ENCODE data around the gene PDSS2. TPM values are rescaled to one million over a fixed set of nuclear protein-coding genes. Genes with fewer than 3 reads are reported as not detected.

Gene PDSS2
- total and polyA plus RNA-seq, 9 of the 15 experiments (the other 6 are each of a cell fraction or from before 2014, with no cell fraction given), result 5.8 to 21.1 (median 12.0) TPM

- CTCF ChIA-PET (ENCODE audit: low intra/inter-chr PET ratio), result no interaction called here
- Histone ChIP-seq H3K9me1 (ENCODE audit: control insufficient read depth, insufficient read depth, low read length) (no peaks in the 10 kb centered on the region), H3K79me2 (ENCODE audit: control insufficient read depth, insufficient read depth, low read length) (no peaks in the 10 kb centered on the region), H3K4me2 (ENCODE audit: insufficient read depth, low read length) (no peak overlapping the region), H3K4me3 (no peak overlapping the region), H3K9ac (ENCODE audit: insufficient read depth in 1 of 2, low read depth in 2 of 2, low read length in 2 of 2) (no peak overlapping the region), H2AFZ (ENCODE audit: low read depth, low read length) (no peak overlapping the region), H3K9me3 (replicated peaks; ENCODE audit: control insufficient read depth, insufficient read depth, low read depth, low read length) (no peaks in the 10 kb centered on the region), H3K27ac (ENCODE audit: extremely low read depth, low read depth, low read length) (no peak overlapping the region), H4K20me1 (replicated peaks; ENCODE audit: control insufficient read depth, insufficient read depth, low read length) (no peaks in the 10 kb centered on the region), H3K36me3 (ENCODE audit: control insufficient read depth, insufficient read depth, low read length) (no peaks in the 10 kb centered on the region), H3K4me1 (replicated peaks in 1 of 2; ENCODE audit: control insufficient read depth in 2 of 2, insufficient read depth in 2 of 2, low read length in 2 of 2) (no peaks in the 10 kb centered on the region), H3K27me3 (ENCODE audit: control insufficient read depth in 2 of 2, insufficient read depth in 2 of 2, low read length in 2 of 2) (no peaks in the 10 kb centered on the region)
- in situ Hi-C loops (cut with MboI), result no loop called here
- intact Hi-C loops (cut with micrococcal nuclease), result no loop called here
- TF ChIP-seq ZNF584 (CRISPR knock-in tag; IDR thresholded peaks at IDR 0.05; ENCODE audit: low read depth) (no peak), ZNF449 (CRISPR knock-in tag; IDR thresholded peaks at IDR 0.05) (no peak), COPS2 (conservative IDR thresholded peaks at IDR 0.05) (no peak), ZNF780A (CRISPR knock-in tag; IDR thresholded peaks at IDR 0.05) (no peak), SPI1 (IDR thresholded peaks at IDR 0.05; ENCODE audit: borderline replicate concordance, low read depth, low read length) (no peak)
- TF ChIP-seq, protein P1, sequence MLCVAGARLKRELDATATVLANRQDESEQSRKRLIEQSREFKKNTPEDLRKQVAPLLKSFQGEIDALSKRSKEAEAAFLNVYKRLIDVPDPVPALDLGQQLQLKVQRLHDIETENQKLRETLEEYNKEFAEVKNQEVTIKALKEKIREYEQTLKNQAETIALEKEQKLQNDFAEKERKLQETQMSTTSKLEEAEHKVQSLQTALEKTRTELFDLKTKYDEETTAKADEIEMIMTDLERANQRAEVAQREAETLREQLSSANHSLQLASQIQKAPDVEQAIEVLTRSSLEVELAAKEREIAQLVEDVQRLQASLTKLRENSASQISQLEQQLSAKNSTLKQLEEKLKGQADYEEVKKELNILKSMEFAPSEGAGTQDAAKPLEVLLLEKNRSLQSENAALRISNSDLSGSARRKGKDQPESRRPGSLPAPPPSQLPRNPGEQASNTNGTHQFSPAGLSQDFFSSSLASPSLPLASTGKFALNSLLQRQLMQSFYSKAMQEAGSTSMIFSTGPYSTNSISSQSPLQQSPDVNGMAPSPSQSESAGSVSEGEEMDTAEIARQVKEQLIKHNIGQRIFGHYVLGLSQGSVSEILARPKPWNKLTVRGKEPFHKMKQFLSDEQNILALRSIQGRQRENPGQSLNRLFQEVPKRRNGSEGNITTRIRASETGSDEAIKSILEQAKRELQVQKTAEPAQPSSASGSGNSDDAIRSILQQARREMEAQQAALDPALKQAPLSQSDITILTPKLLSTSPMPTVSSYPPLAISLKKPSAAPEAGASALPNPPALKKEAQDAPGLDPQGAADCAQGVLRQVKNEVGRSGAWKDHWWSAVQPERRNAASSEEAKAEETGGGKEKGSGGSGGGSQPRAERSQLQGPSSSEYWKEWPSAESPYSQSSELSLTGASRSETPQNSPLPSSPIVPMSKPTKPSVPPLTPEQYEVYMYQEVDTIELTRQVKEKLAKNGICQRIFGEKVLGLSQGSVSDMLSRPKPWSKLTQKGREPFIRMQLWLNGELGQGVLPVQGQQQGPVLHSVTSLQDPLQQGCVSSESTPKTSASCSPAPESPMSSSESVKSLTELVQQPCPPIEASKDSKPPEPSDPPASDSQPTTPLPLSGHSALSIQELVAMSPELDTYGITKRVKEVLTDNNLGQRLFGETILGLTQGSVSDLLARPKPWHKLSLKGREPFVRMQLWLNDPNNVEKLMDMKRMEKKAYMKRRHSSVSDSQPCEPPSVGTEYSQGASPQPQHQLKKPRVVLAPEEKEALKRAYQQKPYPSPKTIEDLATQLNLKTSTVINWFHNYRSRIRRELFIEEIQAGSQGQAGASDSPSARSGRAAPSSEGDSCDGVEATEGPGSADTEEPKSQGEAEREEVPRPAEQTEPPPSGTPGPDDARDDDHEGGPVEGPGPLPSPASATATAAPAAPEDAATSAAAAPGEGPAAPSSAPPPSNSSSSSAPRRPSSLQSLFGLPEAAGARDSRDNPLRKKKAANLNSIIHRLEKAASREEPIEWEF (CRISPR knock-in tag; IDR thresholded peaks at IDR 0.05), result no peak
- TF ChIP-seq, protein P2, sequence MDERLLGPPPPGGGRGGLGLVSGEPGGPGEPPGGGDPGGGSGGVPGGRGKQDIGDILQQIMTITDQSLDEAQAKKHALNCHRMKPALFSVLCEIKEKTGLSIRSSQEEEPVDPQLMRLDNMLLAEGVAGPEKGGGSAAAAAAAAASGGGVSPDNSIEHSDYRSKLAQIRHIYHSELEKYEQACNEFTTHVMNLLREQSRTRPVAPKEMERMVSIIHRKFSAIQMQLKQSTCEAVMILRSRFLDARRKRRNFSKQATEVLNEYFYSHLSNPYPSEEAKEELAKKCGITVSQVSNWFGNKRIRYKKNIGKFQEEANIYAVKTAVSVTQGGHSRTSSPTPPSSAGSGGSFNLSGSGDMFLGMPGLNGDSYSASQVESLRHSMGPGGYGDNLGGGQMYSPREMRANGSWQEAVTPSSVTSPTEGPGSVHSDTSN (CRISPR knock-in tag; IDR thresholded peaks at IDR 0.05; ENCODE audit: low read depth), result no peak
- TF ChIP-seq, protein P2 (tag; conservative IDR thresholded peaks at IDR 0.05; ENCODE audit: low read depth), result no peak
- 85% methylated on average over 7 of the region's 7 CpGs for WGBS (ENCODE audit: insufficient coverage, low coverage, missing lambda C conversion rate)
- POLR2A ChIA-PET, result interaction anchor here (0.5 kb wide), 1 partner anchor 14 kb away, joined by 4 read pairs; no protein-coding TSS in a partner anchor
- no peak for FAIRE-seq
- ATAC-seq, result no peak
- no TSS peak for BruUV-seq (replicated peaks)
- no peak for DNase-seq (ENCODE audit: extremely low read depth in 1 of 4, low spot score in 3 of 4)
These were observed 260.5 kb downstream of the PDSS2 start for GRCh38 chr6:107198631-107199416.
